GM10266 (cell line): Measurements from ENCODE around the gene SLC8B1.

Experiments used
- DNase-seq: peaks from one replicate; pipeline ENCODE4 v3.0.0; 2012; ENCODE audit errors: extremely low spot score
- CTCF ChIP-seq: IDR thresholded peaks from 2 replicates; pipeline ENCODE4 v1.5.1; 2012; ENCODE audit warnings: mild to moderate bottlenecking, low read depth; ENCODE audit not compliant: control insufficient read depth, insufficient read depth; ENCODE audit errors: missing control alignments

The SLC8B1 gene

GRCh38 chr12:113292547-113292946 is 42.4 kb downstream of the SLC8B1 start:
- no peak for TF ChIP-seq CTCF
- DNase-seq: no peak

DNA sequence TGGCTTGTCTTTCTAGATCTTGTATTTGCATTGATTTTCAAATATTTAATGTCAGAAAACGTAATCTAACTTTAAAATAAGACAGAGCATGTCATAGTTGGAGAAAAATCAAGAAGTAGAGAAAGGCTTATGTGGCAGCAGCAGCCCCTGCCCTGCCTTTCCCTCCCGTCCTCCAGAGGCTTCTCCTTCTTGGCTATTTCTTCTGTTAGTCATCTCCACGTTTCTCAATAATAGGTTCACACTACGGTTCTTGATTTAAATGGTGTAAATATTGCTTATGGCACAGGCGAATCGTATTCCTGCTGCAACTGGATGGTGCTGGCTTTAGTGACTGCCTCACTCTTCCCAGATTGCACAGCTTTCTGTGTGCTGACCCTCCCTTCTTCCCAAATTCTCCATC is 42.8 kb downstream of the SLC8B1 start:
- no peak for TF ChIP-seq CTCF
- no peak for DNase-seq

GRCh38 chr12:113291586-113291985 is 43.3 kb downstream of the SLC8B1 start:
- no peak for DNase-seq
- no peak for TF ChIP-seq CTCF

DNA sequence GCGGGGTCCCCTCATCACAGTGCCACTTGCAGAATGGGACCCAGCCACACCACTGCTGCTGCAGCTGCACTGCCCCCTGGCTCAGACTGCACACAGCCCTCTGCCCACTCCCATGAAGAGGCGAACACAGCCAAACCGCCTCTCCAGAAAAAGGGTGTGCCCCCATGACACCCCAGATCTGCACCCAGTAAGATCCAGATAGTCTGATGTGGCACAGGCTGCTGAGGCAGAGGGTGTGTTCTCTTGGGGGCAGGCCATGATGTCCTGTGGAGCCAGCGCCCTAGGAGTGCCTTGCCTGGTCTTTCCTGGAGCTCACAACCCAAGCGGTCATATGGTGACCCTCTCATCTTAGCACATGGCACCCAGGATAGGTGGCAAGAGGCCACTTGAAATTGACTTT is 44.4 kb downstream of the SLC8B1 start:
- no peak for DNase-seq
- no peak for TF ChIP-seq CTCF

DNA sequence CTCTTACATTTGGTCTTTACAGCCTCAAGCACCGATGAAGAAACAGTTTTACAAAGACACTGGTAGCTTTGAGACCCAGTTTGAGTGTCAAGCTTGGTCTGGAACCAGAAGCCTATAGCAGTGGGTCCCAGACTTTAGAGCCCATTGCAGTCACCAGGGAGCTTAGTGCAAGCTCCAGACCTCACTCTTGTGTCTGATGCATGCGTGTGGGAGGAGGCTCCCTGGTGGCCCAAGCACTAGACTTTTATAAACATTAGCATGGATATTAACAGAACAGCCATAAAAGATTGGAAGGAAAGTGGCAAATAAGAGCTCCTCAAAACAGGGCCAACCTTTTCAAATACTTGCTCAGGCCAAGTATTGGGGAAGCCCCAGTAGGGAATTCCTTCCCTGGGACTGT is 45.5 kb downstream of the SLC8B1 start:
- TF ChIP-seq CTCF: no peak
- no peak for DNase-seq

DNA sequence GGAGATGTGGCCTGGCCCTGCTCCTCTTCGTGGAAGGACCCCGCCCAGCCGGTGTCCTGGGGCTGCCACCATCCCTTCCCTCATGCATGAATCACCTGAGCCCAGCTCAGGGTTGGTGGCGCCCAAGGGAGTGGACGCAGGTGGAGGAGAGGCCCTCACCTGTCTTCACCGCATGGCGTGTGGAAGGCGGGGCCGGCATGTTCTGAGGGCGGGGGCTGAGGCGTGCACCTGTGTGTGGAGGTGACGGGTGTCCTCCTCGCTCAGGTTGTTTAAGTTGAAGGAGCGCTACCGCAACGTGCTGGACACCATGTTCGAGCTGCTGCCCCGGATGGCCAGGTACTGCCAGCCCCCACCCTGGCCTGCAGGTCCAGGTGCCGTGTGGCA is 47.0 kb downstream of the SLC8B1 start:
- TF ChIP-seq CTCF: no peak
- DNase-seq: no peak

DNA sequence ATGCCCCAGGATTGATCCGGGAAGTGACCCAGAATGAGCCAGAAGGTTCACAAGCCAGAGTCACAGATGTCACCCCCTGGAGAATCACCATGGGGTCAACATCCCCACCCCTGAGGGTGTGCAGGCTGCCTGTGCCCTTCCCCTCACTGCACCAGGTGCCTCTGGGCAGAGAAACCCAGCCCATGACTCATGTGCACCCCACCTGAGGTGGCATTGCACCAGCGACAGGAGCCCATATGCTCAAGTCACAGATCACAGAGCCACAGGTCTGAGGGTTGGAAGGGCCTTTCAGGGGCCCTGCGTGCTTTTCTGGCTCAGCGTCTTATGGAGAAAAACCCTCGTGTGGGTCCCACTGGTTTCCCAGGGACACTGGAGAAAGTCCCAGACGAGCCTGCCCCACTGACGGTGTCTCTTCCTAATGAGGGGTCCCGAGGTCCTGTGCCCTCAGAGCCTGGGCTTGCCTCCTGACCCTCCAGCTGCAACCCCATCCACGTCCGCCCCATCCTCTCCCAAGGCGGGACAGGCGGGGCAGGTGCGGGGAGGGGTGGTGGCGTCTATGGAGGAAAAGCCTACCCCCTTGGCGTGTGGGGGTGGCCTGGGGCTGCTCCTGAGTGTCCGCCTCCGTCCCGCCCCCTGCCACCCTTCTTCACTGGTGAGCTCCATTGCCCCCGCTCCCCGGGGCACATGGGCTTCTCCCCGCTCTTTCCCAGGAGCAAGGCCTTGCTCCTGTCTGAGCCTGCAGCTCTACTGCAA is 47.6 kb downstream of the SLC8B1 start:
- no peak for TF ChIP-seq CTCF
- DNase-seq: no peak
